ENCODE results near the gene SDR42E1. TPM values are rescaled to one million over a fixed set of nuclear protein-coding genes. Genes with fewer than 3 reads are reported as not detected.

Gene SDR42E1
- total and polyA plus RNA-seq, 12 donors = 0.36 to 1.6 (median 1.0) TPM

GRCh38 chr16:82041542-82041941 is 30.3 kb upstream of the SDR42E1 start:
- Histone ChIP-seq H3K27ac (no peak overlapping the region), H3K36me3 (no peaks in the 10 kb centered on the region), H3K4me3 (no peak overlapping the region), H3K4me1 (no peaks in the 10 kb centered on the region), H3K27me3 (peaks cover 0 to 18% (median 0%) of the 10 kb centered on the region in 7 donors), H3K9me3 (no peaks in the 10 kb centered on the region)
- ATAC-seq (no peak), DNase-seq (no peak)
- intact Hi-C loops (cut with DNase I) = no loop called here
- WGBS, 2 donors = 78 to 81% methylated on average over 4 of the region's 4 CpGs
- TF ChIP-seq CTCF (IDR thresholded peaks at IDR 0.05) = no peak

GRCh38 chr16:82040296-82040695 is 29.0 kb upstream of the SDR42E1 start:
- Histone ChIP-seq H3K9me3 (no peaks in the 10 kb centered on the region), H3K27me3 (peaks cover 0 to 13% (median 0%) of the 10 kb centered on the region in 7 donors), H3K27ac (no peak overlapping the region), H3K36me3 (no peaks in the 10 kb centered on the region), H3K4me3 (no peak overlapping the region), H3K4me1 (no peaks in the 10 kb centered on the region)
- TF ChIP-seq CTCF (IDR thresholded peaks at IDR 0.05) = no peak
- ATAC-seq = no peak
- intact Hi-C loops (cut with DNase I) = no loop called here
- no peak for DNase-seq
- WGBS, 2 donors = 81 to 86% methylated on average over 3 of the region's 3 CpGs

GRCh38 chr16:82037666-82038065 is 26.4 kb upstream of the SDR42E1 start:
- TF ChIP-seq CTCF (IDR thresholded peaks at IDR 0.05) = no peak
- H3K36me3 ChIP-seq = no peaks in the 10 kb centered on the region
- intact Hi-C loops (cut with DNase I) = loop anchor here in 4 of 10 donors (10.0 kb wide), 2 partner anchors 187 to 197 kb away; no protein-coding TSS in a partner anchor
- no peak overlapping the region for H3K4me3 ChIP-seq
- H3K27me3 ChIP-seq = peaks cover 0 to 13% (median 4%) of the 10 kb centered on the region in 7 donors
- 51 to 54% methylated on average over 2 of the region's 2 CpGs for WGBS, 2 donors
- no peak overlapping the region for H3K27ac ChIP-seq
- no peaks in the 10 kb centered on the region for H3K9me3 ChIP-seq
- H3K4me1 ChIP-seq = no peaks in the 10 kb centered on the region
- ATAC-seq (no peak), DNase-seq (no peak)

- WGBS, 2 donors = 90 to 94% methylated on average over 4 of the region's 4 CpGs
- Histone ChIP-seq H3K27ac (no peak overlapping the region), H3K4me1 (no peaks in the 10 kb centered on the region), H3K36me3 (no peaks in the 10 kb centered on the region), H3K4me3 (no peak overlapping the region), H3K9me3 (no peaks in the 10 kb centered on the region), H3K27me3 (peaks cover 0 to 15% (median 4%) of the 10 kb centered on the region in 7 donors)
- intact Hi-C loops (cut with DNase I) = loop anchor here in 4 of 10 donors (10.0 kb wide), 2 partner anchors 188 to 198 kb away; no protein-coding TSS in a partner anchor
- ATAC-seq (no peak), DNase-seq (no peak)
- no peak for TF ChIP-seq CTCF (IDR thresholded peaks at IDR 0.05)
Measured at GRCh38 chr16:82037251-82037650, 26.0 kb upstream of the SDR42E1 start.

All from heart right ventricle (tissue), 16 donors.